GM10248 (cell line): ENCODE measurements around the gene TINAGL1.

Experiments used
- CTCF ChIA-PET: fragments of 300-600 bp; sonication (Branson Sonifier 250); formaldehyde crosslinking; extraction: SDS; loops from one replicate; lab custom pipeline; 2021; ENCODE audit warnings: antibody characterized with exemption; lab: Yijun Ruan, JAX
- POLR2A ChIA-PET: fragments of 350-650 bp; sonication (Branson Sonifier 250); formaldehyde crosslinking; extraction: SDS; loops from one replicate; lab custom pipeline; 2020; ENCODE audit warnings: antibody characterized with exemption; lab: Yijun Ruan, JAX
- DNase-seq: peaks from one replicate; pipeline ENCODE4 v3.0.0; 2012; ENCODE audit errors: extremely low spot score
- CTCF ChIP-seq: IDR thresholded peaks from 2 replicates; pipeline ENCODE4 v1.5.1; 2012; ENCODE audit warnings: mild to moderate bottlenecking, low read depth; ENCODE audit errors: extremely low read depth, missing control alignments, control extremely low read depth

Gene TINAGL1

GRCh38 chr1:31551208-31551607 lies 25.1 kb upstream of the TINAGL1 start:
- POLR2A ChIA-PET = no interaction called here
- CTCF ChIA-PET = interaction anchor here (1.1 to 4.1 kb wide), 2 partner anchors 129 to 157 kb away, joined by 3 to 61 read pairs; no protein-coding TSS in a partner anchor
- TF ChIP-seq CTCF = no peak
- no peak for DNase-seq

- CTCF ChIA-PET = interaction anchor here (1.0 to 1.5 kb wide), 2 partner anchors 10 to 158 kb away, joined by 3 to 4 read pairs; no protein-coding TSS in a partner anchor
- TF ChIP-seq CTCF = no peak
- POLR2A ChIA-PET = no interaction called here
- no peak for DNase-seq
These were observed 23.8 kb upstream of the TINAGL1 start for GRCh38 chr1:31552489-31552888.

- CTCF ChIA-PET = interaction anchor here (1.5 kb wide), 1 partner anchor 62 kb away, joined by 3 read pairs; no protein-coding TSS in a partner anchor
- DNase-seq = no peak
- POLR2A ChIA-PET = no interaction called here
- TF ChIP-seq CTCF = no peak
These were observed 19.8 kb upstream of the TINAGL1 start for GRCh38 chr1:31556481-31557006.

GRCh38 chr1:31559715-31560114 lies 16.6 kb upstream of the TINAGL1 start:
- DNase-seq = no peak
- TF ChIP-seq CTCF = no peak
- ChIA-PET CTCF (interaction anchor here (1.5 to 1.8 kb wide), 2 partner anchors 10 to 18 kb away, joined by 4 to 8 read pairs; no protein-coding TSS in a partner anchor), POLR2A (no interaction called here)

- POLR2A ChIA-PET = no interaction called here
- DNase-seq = no peak
- CTCF ChIA-PET = interaction anchor here (1.8 kb wide), 1 partner anchor 11 kb away, joined by 8 read pairs; no protein-coding TSS in a partner anchor
These were observed 15.9 kb upstream of the TINAGL1 start for GRCh38 chr1:31560394-31560793.

GRCh38 chr1:31562707-31563360 lies 13.5 kb upstream of the TINAGL1 start:
- no peak for TF ChIP-seq CTCF
- CTCF ChIA-PET = interaction anchor here (0.8 to 5.2 kb wide), 20 partner anchors 8 to 227 kb away, joined by 3 to 33 read pairs (median 5); partner anchors contain the start of genes FABP3 and HCRTR1
- POLR2A ChIA-PET = no interaction called here
- DNase-seq = no peak

More at GRCh38 chr1:31560394-31560793, 15.9 kb upstream of the TINAGL1 start:
- TF ChIP-seq CTCF = no peak
